ENCODE measurements around the gene WDR5B.

The WDR5B gene

GRCh38 chr3:122410111-122410510 lies 5.8 kb downstream of the WDR5B start:
- in situ Hi-C loops (cut with MboI; ENCODE audit: low sequenced_read_pairs): no loop called here

DNA sequence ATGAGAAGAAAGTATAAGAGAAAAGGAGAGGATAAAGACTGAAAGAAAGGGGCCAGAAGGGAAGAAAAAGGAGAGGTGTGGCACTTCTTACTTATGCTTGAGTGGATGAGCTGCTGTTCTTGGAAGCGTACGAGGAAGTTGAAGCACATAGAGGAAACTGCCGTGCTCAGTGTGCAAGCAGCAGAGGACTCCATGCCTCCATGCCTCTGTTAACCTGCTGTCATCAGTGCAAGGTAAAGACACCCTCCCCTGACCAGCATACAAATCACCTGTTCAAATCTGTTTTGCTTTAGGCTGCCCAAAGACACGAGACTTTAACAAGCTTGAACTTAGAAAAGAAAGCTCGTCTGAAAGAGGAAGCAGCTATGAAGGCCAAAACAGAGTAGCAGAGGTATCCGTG lies 6.4 kb downstream of the WDR5B start:
- in situ Hi-C loops (cut with MboI; ENCODE audit: low sequenced_read_pairs): no loop called here

DNA sequence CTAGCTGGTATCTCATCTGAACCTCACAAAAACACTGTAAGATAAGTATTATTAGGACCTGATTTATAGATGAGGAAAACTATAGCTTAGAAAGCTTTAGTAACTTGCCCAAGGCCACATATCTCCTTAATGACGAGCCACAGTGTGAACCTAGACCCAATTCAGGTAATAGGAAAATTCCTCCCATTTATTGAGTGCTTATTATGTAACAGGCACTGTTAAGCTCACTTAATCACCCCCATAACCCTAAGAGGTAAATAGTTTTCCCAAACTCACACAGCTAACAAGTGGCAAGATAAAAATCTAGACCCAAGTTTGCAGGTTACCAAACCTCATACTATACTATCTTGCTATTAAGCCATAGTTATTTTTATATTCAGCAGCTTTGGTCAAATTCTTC lies 7.9 kb downstream of the WDR5B start:
- in situ Hi-C loops (cut with MboI; ENCODE audit: low sequenced_read_pairs): no loop called here

DNA sequence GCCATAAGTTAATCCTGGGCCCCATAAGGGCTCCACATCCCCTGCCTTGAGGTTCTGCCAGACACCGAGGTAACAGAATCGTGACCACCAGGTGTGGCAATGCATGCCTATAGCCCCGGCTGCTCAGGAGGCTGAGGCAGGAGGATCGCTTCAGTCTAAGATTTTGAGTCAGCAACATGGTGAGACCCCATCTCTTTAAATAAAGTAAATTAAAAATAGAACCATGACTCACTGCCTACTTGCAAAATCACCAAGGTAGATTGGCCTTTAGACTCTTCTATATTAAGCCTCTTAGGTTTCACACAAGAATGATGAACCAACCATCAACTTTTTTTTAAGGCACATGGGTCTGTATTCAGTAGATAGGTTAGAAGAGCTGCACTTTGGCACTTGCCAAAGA lies 9.7 kb downstream of the WDR5B start:
- in situ Hi-C loops (cut with MboI; ENCODE audit: low sequenced_read_pairs): no loop called here

DNA sequence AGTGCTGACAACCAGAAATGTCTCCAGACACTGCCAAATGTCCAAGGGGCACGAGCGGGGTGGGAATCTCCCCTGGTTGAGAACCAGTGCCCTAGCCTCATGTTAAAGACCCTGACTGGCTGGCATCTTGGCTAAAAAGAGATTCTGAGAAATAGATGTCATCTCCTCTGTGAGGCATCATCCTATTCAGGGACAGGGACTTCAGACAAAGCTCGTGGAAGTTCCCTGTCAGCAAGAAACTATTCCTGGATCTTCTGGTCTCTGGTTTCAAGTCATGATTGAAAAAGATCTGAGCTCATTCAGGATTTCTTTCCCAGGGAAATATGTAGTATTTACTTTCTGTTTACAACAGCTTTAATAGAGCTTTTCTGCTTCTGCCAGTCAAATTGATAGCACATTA lies 10.8 kb downstream of the WDR5B start:
- in situ Hi-C loops (cut with MboI; ENCODE audit: low sequenced_read_pairs): no loop called here

DNA sequence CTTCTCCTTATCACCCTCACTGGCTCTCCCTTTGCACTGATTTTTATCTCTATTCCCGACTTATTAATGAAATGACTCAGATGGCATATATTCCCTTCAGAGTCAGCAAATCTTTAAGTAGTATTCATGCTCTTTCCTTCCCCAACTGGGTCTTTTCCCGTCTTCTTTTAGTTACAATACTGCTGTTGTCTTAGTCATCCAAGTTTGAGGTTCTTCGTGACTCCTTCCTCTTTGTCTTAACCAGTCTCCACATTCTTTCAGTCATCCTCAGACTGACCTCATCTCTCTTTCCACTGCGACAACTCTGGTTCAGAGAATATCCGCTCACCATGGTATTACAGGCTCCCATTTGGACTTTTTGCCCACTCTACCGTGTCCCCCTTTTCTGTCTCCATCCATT lies 12.4 kb downstream of the WDR5B start:
- in situ Hi-C loops (cut with MboI; ENCODE audit: low sequenced_read_pairs): no loop called here

GRCh38 chr3:122398920-122399319 lies 16.9 kb downstream of the WDR5B start:
- in situ Hi-C loops (cut with MboI; ENCODE audit: low sequenced_read_pairs): no loop called here

DNA sequence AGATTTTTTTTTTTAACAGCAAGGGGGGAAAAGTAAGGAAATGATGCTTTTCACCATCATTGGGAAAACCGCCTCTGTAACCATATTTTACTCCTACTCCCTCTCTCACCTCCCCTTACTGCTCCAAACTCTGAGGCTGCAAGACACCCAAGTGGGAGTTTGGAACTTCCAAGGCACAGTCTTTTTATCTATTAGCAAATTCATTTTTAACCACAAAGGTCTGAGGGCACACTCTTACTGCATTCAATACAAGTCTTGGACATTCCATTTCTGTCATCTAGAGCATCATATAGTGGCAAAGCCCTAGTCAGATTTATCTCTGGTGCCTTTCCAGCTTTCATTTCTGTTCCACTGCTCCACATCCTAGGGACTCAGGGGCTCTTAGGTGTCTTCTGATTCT lies 18.7 kb downstream of the WDR5B start:
- in situ Hi-C loops (cut with MboI; ENCODE audit: low sequenced_read_pairs): no loop called here

- in situ Hi-C loops (cut with MboI; ENCODE audit: low sequenced_read_pairs): no loop called here
Observed at GRCh38 chr3:122396511-122396910, 19.4 kb downstream of the WDR5B start.

DNA sequence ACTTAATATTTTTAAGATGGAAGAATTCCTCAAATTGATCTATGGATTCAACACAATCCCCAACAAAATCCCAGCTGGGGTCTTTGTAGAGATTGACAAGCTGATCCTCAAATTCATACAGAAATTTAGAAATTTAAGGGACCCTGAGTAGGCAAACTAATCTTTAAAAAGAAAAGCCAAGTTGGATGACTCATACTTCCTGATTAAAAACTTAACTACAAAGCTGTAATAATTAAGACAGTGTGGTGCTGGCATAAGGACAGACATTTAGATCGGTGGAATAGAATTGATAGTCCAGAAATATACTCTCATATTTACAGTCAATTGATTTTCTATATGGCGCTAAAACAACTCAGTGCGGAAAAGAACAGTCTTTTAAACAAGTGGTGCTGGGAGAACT lies 20.3 kb downstream of the WDR5B start:
- in situ Hi-C loops (cut with MboI; ENCODE audit: low sequenced_read_pairs): no loop called here

- in situ Hi-C loops (cut with MboI; ENCODE audit: low sequenced_read_pairs): no loop called here
Observed at GRCh38 chr3:122394173-122394572, 21.7 kb downstream of the WDR5B start.

- in situ Hi-C loops (cut with MboI; ENCODE audit: low sequenced_read_pairs): no loop called here
Observed at GRCh38 chr3:122392868-122393844, 22.7 kb downstream of the WDR5B start.

- in situ Hi-C loops (cut with MboI; ENCODE audit: low sequenced_read_pairs): no loop called here
Observed at GRCh38 chr3:122391681-122392446, 24.0 kb downstream of the WDR5B start.

- in situ Hi-C loops (cut with MboI; ENCODE audit: low sequenced_read_pairs): no loop called here
Observed at GRCh38 chr3:122390665-122391064, 25.2 kb downstream of the WDR5B start.

DNA sequence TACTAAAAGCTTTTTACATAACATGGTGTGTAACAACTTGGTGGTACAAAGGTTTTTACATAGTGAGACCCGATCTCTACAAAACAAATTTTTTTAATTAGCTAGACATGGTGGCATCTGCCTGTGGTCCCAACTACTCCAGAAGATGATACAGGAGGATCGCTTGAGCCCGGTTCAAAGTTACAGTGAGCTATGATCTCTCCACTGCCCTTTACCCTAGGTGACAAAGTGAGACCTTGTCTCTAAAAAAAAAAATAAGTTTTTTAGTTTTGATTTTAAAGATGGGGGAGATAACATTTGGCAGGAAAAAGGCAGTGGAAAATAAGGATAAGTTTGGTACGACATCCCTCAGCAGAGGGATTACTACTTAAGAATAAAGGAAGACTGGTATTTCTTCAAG lies 26.0 kb downstream of the WDR5B start:
- in situ Hi-C loops (cut with MboI; ENCODE audit: low sequenced_read_pairs): no loop called here

GRCh38 chr3:122389197-122389596 lies 26.7 kb downstream of the WDR5B start:
- in situ Hi-C loops (cut with MboI; ENCODE audit: low sequenced_read_pairs): no loop called here

DNA sequence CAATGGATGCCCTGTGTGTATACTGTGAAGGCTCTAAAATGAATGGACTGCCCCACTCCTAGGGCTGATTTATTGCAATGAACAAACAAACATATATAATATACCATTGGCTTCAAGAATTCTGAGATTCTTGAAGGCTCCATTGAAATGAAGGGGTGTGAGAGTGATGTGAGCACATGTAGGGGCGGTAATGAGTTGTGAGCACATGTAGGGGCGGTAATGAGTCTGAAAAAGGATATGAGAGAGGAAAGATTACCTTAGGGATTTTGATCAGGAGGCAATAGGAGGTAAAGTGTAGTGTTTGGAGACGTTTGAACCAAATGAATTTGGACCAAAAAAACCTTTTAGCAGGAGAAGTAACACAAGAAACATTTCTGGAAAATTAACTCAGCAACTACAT lies 28.2 kb downstream of the WDR5B start:
- in situ Hi-C loops (cut with MboI; ENCODE audit: low sequenced_read_pairs): no loop called here

GRCh38 chr3:122383771-122384697 lies 31.8 kb downstream of the WDR5B start, which contains the start of gene FAM162A:
FAM162A (plus strand) TSS chr3:122384182; CDS start chr3:122384266, 84 bp downstream.
- in situ Hi-C loops (cut with MboI; ENCODE audit: low sequenced_read_pairs): no loop called here

DNA sequence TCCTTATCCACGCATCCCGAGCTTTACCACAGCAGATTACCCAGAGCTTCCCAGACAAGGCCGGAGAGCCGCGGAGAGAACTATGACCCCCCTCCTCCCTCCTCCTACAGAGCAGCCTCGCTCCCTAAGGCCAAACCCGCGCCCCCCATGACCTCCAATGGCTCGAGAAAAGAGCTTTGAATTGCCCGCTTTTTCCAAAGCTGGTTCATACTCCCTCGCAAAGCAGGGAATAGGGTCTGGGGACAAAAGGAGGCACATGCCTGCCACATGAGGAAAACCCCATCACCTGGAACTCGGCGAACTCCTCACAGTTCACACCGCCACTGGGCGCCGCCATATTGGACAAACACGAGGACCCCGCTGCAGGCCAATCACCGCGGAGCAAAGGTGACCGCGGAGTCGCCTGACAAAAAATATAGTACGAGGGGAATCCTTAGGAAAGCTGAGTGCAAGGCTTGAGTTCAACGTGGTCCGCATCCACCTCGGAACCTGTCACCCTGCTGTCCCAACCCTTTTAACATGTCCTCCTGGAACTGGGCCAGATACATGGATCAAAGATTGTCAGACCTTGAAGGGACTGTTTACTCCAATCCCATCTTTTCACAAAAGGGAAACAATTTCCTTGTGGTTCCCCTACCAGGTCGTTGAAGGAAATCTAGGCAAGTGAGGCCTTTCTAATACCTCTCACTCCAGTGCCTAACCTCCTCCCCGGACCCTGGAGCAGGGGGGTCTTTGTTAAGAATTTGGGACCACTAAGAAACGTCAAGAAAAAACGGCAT lies 32.8 kb downstream of the WDR5B start, which contains the start of gene MIX23:
TSS of gene MIX23 (minus strand) at position 344 of the 779 bp plus-strand sequence. CDS start at position 337, 7 bp downstream.
- in situ Hi-C loops (cut with MboI; ENCODE audit: low sequenced_read_pairs): no loop called here

DNA sequence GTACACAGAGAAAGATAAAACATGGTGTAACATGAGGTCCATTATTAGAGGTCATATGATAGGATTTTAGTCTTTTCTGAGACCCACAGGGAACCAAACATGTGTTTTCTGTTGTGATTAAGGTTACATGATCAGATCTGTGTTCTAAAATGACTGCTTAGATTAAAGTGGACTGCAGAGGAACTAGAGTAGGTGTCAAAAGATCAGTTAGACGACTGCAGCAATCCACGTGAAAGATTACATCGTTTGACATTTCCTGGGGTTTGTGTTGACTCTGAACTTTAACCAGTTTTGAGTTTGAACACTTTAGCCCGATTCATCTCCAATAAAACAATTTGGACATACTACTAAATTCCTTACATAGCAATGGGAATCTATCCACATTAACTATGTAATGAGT lies 37.9 kb downstream of the WDR5B start:
- in situ Hi-C loops (cut with MboI; ENCODE audit: low sequenced_read_pairs): no loop called here

Data from hTERT RPE-1 (cell line).